Heart left ventricle (tissue), 16 donors: ENCODE results near the gene FAM151A. TPM values are rescaled to one million over a fixed set of nuclear protein-coding genes. Genes with fewer than 3 reads are reported as not detected.

Experiments
- ATAC-seq, 4 donors: fragments of 200-7000 bp; cut with Tn5 transposase; one replicate each; pipeline ENCODE4 v1.9.1; 2020 to 2022; ENCODE audit warnings: moderate library complexity in 4 of 4, mild to moderate bottlenecking in 3 of 4, moderate number of reproducible peaks in 1 of 4
- DNase-seq, 5 donors: peaks; one replicate each; pipeline ENCODE4 v3.0.0-alpha.2; 2020
- H3K27ac ChIP-seq, 12 donors: fragments of 200-600 bp; sonication (generic) in 4 of 12; one replicate each; pipeline versions ENCODE4 v1.5.0 to v1.8.0; 2016 to 2022; ENCODE audit warnings: mild to moderate bottlenecking in 2 of 12
- H3K27me3 ChIP-seq, 9 donors: fragments of 200-600 bp; sonication (generic) in 2 of 9; one replicate each; pipeline versions ENCODE4 v1.5.1 to v1.8.0; 2016 to 2022; ENCODE audit warnings: mild to moderate bottlenecking in 3 of 9
- H3K36me3 ChIP-seq, 9 donors: fragments of 200-600 bp; sonication (generic) in 2 of 9; one replicate each; pipeline versions ENCODE4 v1.5.0 to v1.8.0; 2018 to 2022; ENCODE audit warnings: mild to moderate bottlenecking in 2 of 9
- H3K4me1 ChIP-seq, 12 donors: fragments of 200-600 bp; sonication (generic) in 4 of 12; one replicate each; pipeline versions ENCODE4 v1.5.0 to v1.8.0; 2016 to 2022; ENCODE audit warnings: mild to moderate bottlenecking in 3 of 12
- H3K4me3 ChIP-seq, 12 donors: fragments of 200-600 bp; sonication (generic) in 4 of 12; one replicate each; pipeline versions ENCODE4 v1.5.0 to v1.8.0; 2017 to 2022; ENCODE audit warnings: mild to moderate bottlenecking in 9 of 12, moderate library complexity in 4 of 12
- H3K9me3 ChIP-seq, 12 donors: fragments of 200-600 bp; sonication (generic) in 4 of 12; one replicate each; pipeline versions ENCODE4 v1.5.0 to v1.8.0; 2016 to 2022; ENCODE audit warnings: mild to moderate bottlenecking in 1 of 12
- CTCF ChIP-seq, 12 donors: fragments of 200-600 bp; sonication (generic) in 4 of 12; IDR thresholded peaks; one replicate each; pipeline versions ENCODE4 v1.5.0 to v1.8.0; 2018 to 2022; ENCODE audit warnings: antibody characterized with exemption in 12 of 12, mild to moderate bottlenecking in 5 of 12
- POLR2A ChIP-seq, 2 donors: fragments of 450-650 bp; IDR thresholded peaks; one replicate each; pipeline ENCODE4 v1.6.1; 2017; ENCODE audit warnings: antibody characterized with exemption in 2 of 2, mild to moderate bottlenecking in 2 of 2, moderate library complexity in 2 of 2
- WGBS, 4 donors: extraction: QIAGEN DNeasy Blood & Tissue Kit in 2 of 4; methylation state at CpG; one replicate each; pipeline versions ENCODE4 v1.1.5 to v1.1.7; 2013 to 2018; 5-methylcytosine and 5-hydroxymethylcytosine counted together
- intact Hi-C, 10 donors: fragments of 100-400 bp; cut with DNase I; formaldehyde crosslinking; loops; one replicate each; pipeline versions ENCODE4 v1.11.1 to v1.14.2; 2022
- polyA plus RNA-seq, 2 donors: library from polyadenylated mRNA; stranded (reverse); fragments of 200-250 nt; gene quantifications; one replicate each; pipeline ENCODE4 v1.2.3, GENCODE V29; 2013
- total RNA-seq, 9 donors: library from RNA; depleted of rRNA in 2 of 9; stranded (reverse); fragments of >200 nt in 2 of 9; fragmentation: NEBNext Ultra II Directional in 3 of 9; extraction: Animal tissue kit (Norgen Biotek cat#: 25700) in 3 of 9; gene quantifications; one replicate each; pipeline versions ENCODE4 v1.1.0 to v1.2.4, GENCODE V29; 2016 to 2023
- donor health status: ischemic (EF 13 %, LVEDD 7.1; RV severe dilation, severe dysfunction).
- donor health status: healthy with polysubstance abuse.
- donor health status: DM: no; HTN: yes; CAD: no.
- donor health status: DM: no; HTN: no; CAD: no.
- donor health status: ischemic (EF 25% LVEDD 6.9; RV normal size, moderate dysfunction).
- donor health status: ischemic (EF 25% LVEDD 5.7; RV mildly dilated, moderate dysfunction).
- donor health status: healthy.
- donor health status: DM: yes; HTN: yes; CAD: no.
- donor health status: ischemic (EF 35%, LVEDD 5.7; RV mildly dilated, moderate dysfunction).
- donor health status: nonischemic (EF 11% LVEDD 7.7; RV severe dilation, severe dysfunction).
- donor health status: DM: yes; HTN: yes; CAD: no.
- donor health status: PGD.
- donor health status: ischemic (EF 29% LVEDD 5.4; RV normal size, mild dysfunction).
- donor health status: nonischemic (EF 23%, LVEDD 6.1; RV moderate dilation, normal function).

The FAM151A gene
- total and polyA plus RNA-seq, 11 donors: 0.19 to 1.9 (median 0.53) TPM

GRCh38 chr1:54585181-54586066, 37.9 kb downstream of the FAM151A start:
- Histone ChIP-seq H3K4me1 (peaks cover 0 to 72% (median 39%) of the 10 kb centered on the region in 12 donors), H3K36me3 (peaks cover 0 to 14% (median 0%) of the 10 kb centered on the region in 9 donors), H3K4me3 (no peak overlapping the region), H3K9me3 (no peaks in the 10 kb centered on the region), H3K27ac (peak overlapping the region; percentile 53 to 98 (median 89)), H3K27me3 (no peaks in the 10 kb centered on the region)
- intact Hi-C loops: loop anchor here in 4 of 10 donors (2.0 to 5.0 kb wide), 3 partner anchors 27 to 37 kb away; partner anchors contain the start of gene ACOT11 (in 2 of the 4)
- DNase-seq (peak; percentile 72 to 90 (median 82)), ATAC-seq (peak; percentile 63 to 80 (median 78))
- TF ChIP-seq POLR2A (IDR thresholded peaks at IDR 0.05): no peak
- no peak for TF ChIP-seq CTCF (IDR thresholded peaks at IDR 0.05)
- 63 to 67% (median 66%) methylated on average over 14 to 15 of the region's 15 CpGs for WGBS, 4 donors

- ATAC-seq (no peak), DNase-seq (no peak)
- TF ChIP-seq CTCF (IDR thresholded peaks at IDR 0.05): no peak
- no peak for TF ChIP-seq POLR2A (IDR thresholded peaks at IDR 0.05)
- Histone ChIP-seq H3K4me3 (no peak overlapping the region), H3K27me3 (no peaks in the 10 kb centered on the region), H3K27ac (peak overlapping the region; percentile 27 to 98 (median 89)), H3K4me1 (peaks cover 0 to 77% (median 44%) of the 10 kb centered on the region in 12 donors), H3K9me3 (no peaks in the 10 kb centered on the region), H3K36me3 (peaks cover 0 to 13% (median 0%) of the 10 kb centered on the region in 9 donors)
- intact Hi-C loops: loop anchor here in 4 of 10 donors (2.0 to 5.0 kb wide), 3 partner anchors 26 to 37 kb away; partner anchors contain the start of gene ACOT11 (in 4 of the 4)
- WGBS, 4 donors: 77 to 89% (median 86%) methylated on average over 6 to 17 of the region's 17 CpGs
Measured at GRCh38 chr1:54584575-54584974, 38.8 kb downstream of the FAM151A start.

- H3K4me1 ChIP-seq: peaks cover 3 to 84% (median 51%) of the 10 kb centered on the region in 12 donors
- H3K9me3 ChIP-seq: no peaks in the 10 kb centered on the region
- H3K36me3 ChIP-seq: peaks cover 0 to 13% (median 0%) of the 10 kb centered on the region in 9 donors
- 52 to 74% (median 60%) methylated on average over 2 of the region's 2 CpGs for WGBS, 4 donors
- no peak for TF ChIP-seq POLR2A (IDR thresholded peaks at IDR 0.05)
- TF ChIP-seq CTCF (IDR thresholded peaks at IDR 0.05): no peak
- no peak for DNase-seq
- no peaks in the 10 kb centered on the region for H3K27me3 ChIP-seq
- no peak for ATAC-seq
- intact Hi-C loops: loop anchor here in 4 of 10 donors (2.0 to 5.0 kb wide), 3 partner anchors 25 to 37 kb away; partner anchors contain the start of gene ACOT11 (in 4 of the 4)
- peak overlapping the region; percentile 6 to 98 (median 89) for H3K27ac ChIP-seq
- no peak overlapping the region for H3K4me3 ChIP-seq
Measured at GRCh38 chr1:54583871-54584270, 39.5 kb downstream of the FAM151A start.

- Histone ChIP-seq H3K36me3 (peaks cover 0 to 9% (median 0%) of the 10 kb centered on the region in 9 donors), H3K27ac (peak overlapping the region; percentile 32 to 98 (median 89)), H3K9me3 (no peaks in the 10 kb centered on the region), H3K27me3 (no peaks in the 10 kb centered on the region), H3K4me1 (peaks cover 3 to 87% (median 55%) of the 10 kb centered on the region in 12 donors), H3K4me3 (no peak overlapping the region)
- TF ChIP-seq CTCF (IDR thresholded peaks at IDR 0.05): no peak
- TF ChIP-seq POLR2A (IDR thresholded peaks at IDR 0.05): no peak
- 46 to 68% (median 49%) methylated on average over 3 of the region's 3 CpGs for WGBS, 4 donors
- intact Hi-C loops: loop anchor here in 2 of 10 donors (5.0 kb wide), 1 partner anchor 36 kb away; the partner anchor contains the start of gene ACOT11 (in 2 of the 2)
- DNase-seq: no peak
- ATAC-seq: no peak
Measured at GRCh38 chr1:54583307-54583686, 40.0 kb downstream of the FAM151A start.
